Left forelimb (tissue), 1 donor: Measurements from ENCODE around the gene ZNF516.

Experiments used
- DNase-seq: peaks from one replicate; pipeline ENCODE4 v3.0.0-alpha.2; 2018; ENCODE audit warnings: low spot score

ZNF516 gene

GRCh38 chr18:76398896-76399612 is 96.0 kb downstream of the ZNF516 start:
- peak; percentile 87 for DNase-seq

GRCh38 chr18:76398295-76398694 is 96.7 kb downstream of the ZNF516 start:
- peak; percentile 8 for DNase-seq

- DNase-seq, result peak; percentile 14
These were observed 97.4 kb downstream of the ZNF516 start for GRCh38 chr18:76397631-76398030.

- DNase-seq, result peak; percentile 37
These were observed 98.2 kb downstream of the ZNF516 start for GRCh38 chr18:76396792-76397191.

GRCh38 chr18:76395609-76396008 is 99.4 kb downstream of the ZNF516 start:
- peak; percentile 55 for DNase-seq

GRCh38 chr18:76394780-76395476 is 100.1 kb downstream of the ZNF516 start:
- DNase-seq, result peak; percentile 47

GRCh38 chr18:76392349-76392748 is 102.7 kb downstream of the ZNF516 start:
- peak; percentile 55 for DNase-seq

- peak; percentile 18 for DNase-seq
These were observed 103.3 kb downstream of the ZNF516 start for GRCh38 chr18:76391746-76392145.

- DNase-seq, result no peak
These were observed 104.0 kb downstream of the ZNF516 start for GRCh38 chr18:76391038-76391437.

GRCh38 chr18:76390452-76391035 is 104.5 kb downstream of the ZNF516 start:
- no peak for DNase-seq

GRCh38 chr18:76389716-76390115 is 105.3 kb downstream of the ZNF516 start:
- DNase-seq, result no peak

GRCh38 chr18:76388891-76389423 is 106.1 kb downstream of the ZNF516 start:
- DNase-seq, result peak; percentile 63

- no peak for DNase-seq
These were observed 106.8 kb downstream of the ZNF516 start for GRCh38 chr18:76388261-76388660.

GRCh38 chr18:76387608-76388007 is 107.4 kb downstream of the ZNF516 start:
- no peak for DNase-seq

GRCh38 chr18:76386886-76387285 is 108.2 kb downstream of the ZNF516 start:
- no peak for DNase-seq

GRCh38 chr18:76386071-76386470 is 109.0 kb downstream of the ZNF516 start:
- DNase-seq, result no peak

GRCh38 chr18:76385681-76385975 is 109.4 kb downstream of the ZNF516 start:
- DNase-seq, result peak; percentile 50

GRCh38 chr18:76384861-76385680 is 110.0 kb downstream of the ZNF516 start:
- peak; percentile 46 for DNase-seq

- DNase-seq, result no peak
These were observed 110.8 kb downstream of the ZNF516 start for GRCh38 chr18:76384114-76384790.

- DNase-seq, result no peak
These were observed 111.4 kb downstream of the ZNF516 start for GRCh38 chr18:76383636-76384035.

GRCh38 chr18:76382275-76382674 is 112.8 kb downstream of the ZNF516 start:
- no peak for DNase-seq
